CD4-positive, alpha-beta T cell treated with Interleukin-2 at 100 ng/mL for 4 hours (primary cell): ENCODE measurements around the gene RNF126.
"Not testable (repeated sequence)": the region's sequence is repeated elsewhere in the genome, so short reads cannot be mapped to it uniquely, and the experiment has no call there.

Experiments used
- DNase-seq: peaks from one replicate; pipeline ENCODE4 v3.0.0-alpha.2; 2020; ENCODE audit warnings: low spot score

Gene RNF126

GRCh38 chr19:662962-663681 lies at the start of gene RNF126:
RNF126 (minus strand) TSS chr19:663214; CDS start chr19:663121, 93 bp downstream.
- DNase-seq: peak; percentile 95

DNA sequence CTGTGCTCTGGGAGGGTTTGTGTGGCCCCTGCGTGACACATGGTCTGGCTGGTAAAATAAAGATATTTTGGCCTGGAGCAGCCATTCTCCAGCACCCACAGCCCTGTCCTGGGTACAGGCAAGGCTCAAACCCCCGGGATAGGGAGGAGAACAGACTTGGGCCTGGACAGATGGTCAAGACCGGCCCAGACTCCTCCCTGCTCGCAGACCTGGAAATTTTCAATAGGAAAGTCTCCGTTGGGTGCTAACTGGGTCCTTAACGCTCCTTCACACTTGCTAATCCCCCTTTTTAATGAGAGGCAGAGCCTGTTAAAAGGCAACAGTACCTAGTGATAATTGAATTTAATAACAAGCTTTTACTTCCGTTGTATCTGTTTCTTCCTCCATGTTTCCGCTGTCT lies 48.2 kb upstream of the RNF126 start:
- DNase-seq: no peak

- no peak for DNase-seq
Measured at GRCh38 chr19:710767-711166, 47.8 kb upstream of the RNF126 start.

DNA sequence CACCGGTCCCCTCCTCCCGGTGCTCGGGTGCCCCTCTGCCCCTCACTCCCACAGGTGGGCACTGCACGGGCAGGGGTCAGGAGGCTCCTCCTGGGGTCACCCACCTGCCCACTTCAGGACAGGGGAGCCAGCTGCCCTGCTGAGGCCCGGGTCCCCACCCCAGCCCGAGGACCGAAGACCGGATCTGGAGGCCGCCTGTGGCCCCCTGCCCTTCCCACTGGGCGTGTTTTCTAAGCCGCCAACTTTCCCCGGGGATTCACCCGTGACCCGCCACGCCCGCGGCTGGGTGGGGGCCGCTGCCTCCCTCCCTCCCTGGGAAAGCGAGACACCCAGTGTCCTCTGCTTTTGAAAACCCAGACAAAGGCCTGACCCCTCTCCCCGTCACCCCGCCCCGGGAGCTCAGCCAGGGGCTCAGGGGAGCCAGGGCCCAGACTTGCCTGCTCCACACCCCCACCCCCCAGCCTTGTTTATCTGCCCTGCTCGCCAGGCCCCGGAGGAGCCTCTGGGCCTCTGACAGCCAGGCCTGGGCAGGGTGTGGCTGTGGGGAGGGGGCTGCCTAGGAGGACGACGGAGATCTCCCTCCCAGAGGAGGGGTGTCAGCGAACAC lies 47.1 kb upstream of the RNF126 start:
- DNase-seq: no peak

DNA sequence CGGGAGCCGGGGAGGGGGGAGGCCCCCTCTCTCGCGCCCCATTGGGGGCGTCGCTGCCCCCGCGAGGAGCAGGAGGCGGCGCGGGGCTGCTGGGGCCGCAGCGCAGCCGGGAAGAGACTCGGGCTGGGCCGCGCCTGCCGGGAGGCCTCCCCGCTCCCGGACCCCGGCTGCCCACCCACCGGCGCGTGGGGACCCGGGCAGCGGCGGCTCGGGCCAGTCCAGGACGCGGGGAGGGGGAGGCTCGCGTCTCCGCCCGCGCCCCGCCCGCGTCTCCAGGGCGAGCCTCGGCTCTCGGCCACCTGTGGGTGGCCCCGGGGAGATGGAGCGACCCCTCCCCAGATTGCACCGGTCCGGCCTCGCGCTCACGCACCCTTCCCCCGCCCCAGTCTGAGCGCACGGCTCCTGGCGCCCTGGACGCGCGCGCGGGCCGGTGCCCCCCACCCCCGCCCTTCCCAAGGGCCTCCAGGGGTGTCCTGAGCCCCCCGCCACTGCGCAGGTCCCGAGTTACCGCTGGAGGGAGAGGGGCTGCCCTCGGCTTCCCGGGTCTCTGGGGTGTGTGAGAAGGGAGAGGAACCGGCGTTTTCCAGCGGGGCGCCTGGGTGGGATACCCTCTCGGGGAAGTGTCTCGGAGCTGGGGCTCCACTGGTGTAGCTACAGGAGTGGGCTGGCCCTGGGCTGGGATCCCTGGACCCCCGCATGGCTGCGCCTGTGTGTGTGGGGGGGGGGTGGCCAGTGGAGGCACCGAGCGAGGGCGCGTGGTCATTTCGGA lies 46.4 kb upstream of the RNF126 start:
- DNase-seq: no peak

GRCh38 chr19:708154-709143 lies 45.4 kb upstream of the RNF126 start, which contains the start of gene PALM:
PALM (plus strand) TSS chr19:708935; CDS start chr19:709147, 212 bp downstream.
- DNase-seq: no peak

- no peak for DNase-seq
Measured at GRCh38 chr19:704447-704741, 41.4 kb upstream of the RNF126 start.

DNA sequence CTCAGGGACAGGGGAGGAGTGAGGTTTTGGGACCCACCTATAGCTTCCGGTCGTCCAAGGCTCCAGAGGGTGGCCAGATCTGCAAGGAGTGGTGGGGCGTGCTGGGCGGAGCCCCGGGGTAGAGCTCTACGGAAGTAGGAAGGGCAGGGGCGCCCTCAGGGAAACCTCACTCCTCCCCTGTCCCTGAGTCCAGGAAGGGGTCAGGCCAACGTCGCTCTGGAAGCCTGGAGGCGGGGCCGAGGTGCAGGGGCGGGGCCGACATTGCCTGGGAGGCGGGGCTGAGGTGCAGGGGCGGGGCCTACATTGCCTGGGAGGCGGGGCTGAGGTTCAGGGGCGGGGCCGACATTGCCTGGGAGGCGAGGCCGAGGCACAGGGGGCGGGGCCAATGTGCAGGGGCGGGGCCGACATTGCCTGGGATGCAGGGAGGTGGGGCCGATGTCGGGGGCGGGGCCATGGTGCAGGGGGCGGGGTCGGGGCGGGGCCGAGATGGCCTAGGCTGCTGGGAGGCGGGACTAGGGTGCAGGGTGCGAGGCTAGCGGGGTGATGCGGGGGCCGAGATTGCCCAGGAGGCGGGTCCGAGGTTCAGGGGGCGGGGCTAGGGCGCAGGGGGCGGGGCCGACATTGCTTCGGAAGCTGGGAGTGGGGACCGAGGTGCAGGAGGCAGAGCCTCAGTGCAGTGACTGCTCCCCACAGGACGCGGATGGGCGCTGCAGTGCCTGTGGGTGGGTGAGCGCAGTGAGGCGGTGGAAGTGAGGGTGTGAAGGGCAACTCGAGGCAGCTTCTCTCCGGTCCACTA lies 40.8 kb upstream of the RNF126 start:
- peak; percentile 27 for DNase-seq

- DNase-seq: no peak
Measured at GRCh38 chr19:703329-703650, 40.3 kb upstream of the RNF126 start.

GRCh38 chr19:702847-703246 lies 39.8 kb upstream of the RNF126 start:
- not testable (repeated sequence) for DNase-seq

DNA sequence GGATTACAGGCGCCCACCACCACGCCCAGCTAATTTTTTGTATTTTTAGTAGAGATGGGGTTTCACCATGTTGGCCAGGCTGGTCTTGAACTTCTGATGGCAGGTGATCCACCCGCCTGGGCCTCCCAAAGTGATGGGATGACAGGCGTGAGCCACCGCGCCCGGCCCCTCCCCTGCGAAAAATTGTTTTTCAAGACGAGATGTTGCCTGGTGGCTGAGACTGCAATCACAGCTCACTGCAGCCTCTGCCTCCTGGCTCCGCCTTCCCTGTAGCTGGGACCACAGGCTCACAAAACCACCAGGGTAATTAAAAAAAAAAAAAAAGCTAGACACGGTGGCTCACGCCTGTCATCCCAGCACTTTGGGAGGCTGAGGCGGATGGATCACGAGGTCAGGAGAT lies 36.9 kb upstream of the RNF126 start:
- DNase-seq: not testable (repeated sequence)

- DNase-seq: not testable (repeated sequence)
Measured at GRCh38 chr19:698529-698928, 35.5 kb upstream of the RNF126 start.

- DNase-seq: no peak
Measured at GRCh38 chr19:695352-695949, 32.4 kb upstream of the RNF126 start, which contains the start of gene PRSS57. PRSS57 (minus strand) TSS chr19:695452; CDS start chr19:695430, 22 bp downstream.

DNA sequence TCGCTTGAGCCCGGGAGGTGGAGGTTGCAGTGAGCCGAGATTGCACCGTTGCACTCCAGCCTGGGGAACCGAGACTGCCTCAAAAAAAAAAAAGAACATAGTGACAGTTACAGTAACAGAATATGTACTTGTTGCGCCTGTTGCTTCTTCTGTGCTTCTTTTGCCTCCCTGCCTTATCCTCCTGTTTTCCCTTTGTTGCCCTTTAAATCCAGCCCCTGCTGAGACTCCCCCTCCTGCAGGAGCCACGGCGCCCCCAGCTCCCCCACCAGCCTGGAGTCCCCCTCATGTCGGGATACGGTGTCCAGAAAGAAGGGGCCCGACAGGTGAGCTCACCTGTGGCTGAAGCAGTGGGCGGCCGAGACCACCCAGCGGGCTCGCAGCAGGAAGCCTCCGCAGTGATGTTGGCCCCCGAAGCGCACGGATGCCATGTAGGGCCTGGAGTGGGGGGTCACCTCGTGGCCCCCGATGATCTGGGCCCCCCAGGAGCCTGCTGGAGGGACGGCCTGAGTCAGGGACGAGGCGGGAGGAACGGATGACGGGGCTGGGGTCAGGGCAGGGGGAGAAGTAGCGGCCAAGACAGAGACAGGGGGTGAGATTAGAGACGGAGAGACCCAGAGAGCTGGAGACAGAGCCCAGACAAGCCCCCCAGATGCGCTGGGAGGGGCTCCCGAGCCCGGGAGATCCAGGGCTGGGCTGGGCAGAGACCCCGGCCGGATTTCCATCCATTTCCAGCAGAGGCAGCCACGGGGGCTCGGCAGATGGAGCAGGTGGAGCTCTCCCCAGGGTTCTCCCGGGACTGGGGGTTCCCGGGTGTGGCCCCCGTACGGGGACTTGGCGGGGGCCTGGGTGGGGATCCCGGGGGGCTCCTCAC lies 31.7 kb upstream of the RNF126 start:
- DNase-seq: no peak

DNA sequence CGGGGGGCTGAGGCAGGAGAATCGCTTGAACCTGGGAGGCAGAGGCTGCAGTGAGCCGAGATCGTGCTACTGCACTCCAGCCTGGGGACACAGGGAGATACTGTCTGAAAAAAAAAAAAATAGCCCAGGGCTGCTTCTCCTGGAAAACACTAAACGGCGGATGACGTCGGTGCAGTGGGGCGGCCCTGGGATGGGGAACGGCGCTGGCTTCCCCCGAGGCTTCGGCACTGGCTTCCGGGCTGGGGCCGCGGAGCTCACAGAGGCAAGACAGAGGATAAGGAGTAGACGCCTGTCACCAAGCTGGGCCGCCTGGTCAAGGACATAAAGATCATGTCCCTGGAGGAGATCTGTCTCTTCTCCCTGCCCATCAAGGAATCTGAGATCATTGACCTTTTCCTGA lies 27.2 kb upstream of the RNF126 start:
- no peak for DNase-seq

GRCh38 chr19:688992-689391 lies 26.0 kb upstream of the RNF126 start:
- no peak for DNase-seq

- no peak for DNase-seq
Measured at GRCh38 chr19:688214-688613, 25.2 kb upstream of the RNF126 start.

DNA sequence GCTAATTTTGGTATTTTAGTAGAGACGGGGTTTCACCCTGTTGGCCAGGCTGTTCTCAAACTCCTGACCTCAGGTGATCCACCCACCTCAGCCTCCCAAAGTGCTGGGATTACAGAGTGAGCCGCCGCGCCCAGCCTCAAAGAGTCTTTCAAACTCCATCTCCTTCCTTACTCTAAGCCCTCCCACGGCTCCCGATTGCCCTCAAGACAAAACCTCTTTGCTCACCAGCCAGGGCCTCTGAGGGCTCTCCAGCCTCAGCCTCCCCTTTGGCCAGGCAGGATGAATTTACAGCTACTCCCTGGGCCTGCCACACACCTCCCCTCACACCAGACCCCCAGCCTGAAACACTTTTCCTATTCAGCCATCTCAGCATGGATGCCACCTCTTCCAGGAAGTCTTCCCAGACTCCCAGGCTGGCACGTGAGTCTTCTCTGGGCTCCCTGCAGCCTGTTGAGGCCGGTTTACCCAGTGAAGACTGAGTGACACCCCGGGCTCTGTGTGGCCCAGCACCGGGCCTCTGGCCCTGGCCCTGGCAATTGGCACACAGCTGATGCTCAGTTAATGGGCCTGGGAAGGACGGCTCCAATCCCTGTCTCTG lies 24.7 kb upstream of the RNF126 start:
- no peak for DNase-seq

- no peak for DNase-seq
Measured at GRCh38 chr19:686589-687297, 23.7 kb upstream of the RNF126 start.
